ENCODE measurements around the gene SPA17.

Gene SPA17

DNA sequence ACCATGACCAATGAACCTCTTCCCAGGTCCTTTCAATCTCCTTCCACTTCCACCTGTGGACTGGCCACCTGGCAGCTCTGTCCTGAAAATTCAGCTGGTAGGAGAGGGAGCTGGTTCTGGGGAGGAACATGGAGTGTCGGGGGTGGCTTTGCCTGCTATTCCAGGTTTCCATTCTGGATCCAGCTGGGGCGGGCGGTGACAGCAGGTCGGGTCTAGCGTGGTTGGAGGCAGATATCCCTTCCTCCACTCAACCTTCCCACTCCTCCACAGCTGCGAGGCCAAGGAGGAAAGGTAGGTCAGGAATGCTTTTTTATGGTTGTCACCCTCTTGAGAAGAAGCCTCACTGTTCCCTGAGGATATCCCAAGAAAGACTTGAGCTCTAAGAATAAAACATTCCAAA is 69.3 kb downstream of the SPA17 start:
- no peak for DNase-seq
- in situ Hi-C loops (cut with HindIII; ENCODE audit: low pct_ligation_motif_present, low pct_unique_long_range_greater_than_20kb, low sequenced_read_pairs), result no loop called here

DNA sequence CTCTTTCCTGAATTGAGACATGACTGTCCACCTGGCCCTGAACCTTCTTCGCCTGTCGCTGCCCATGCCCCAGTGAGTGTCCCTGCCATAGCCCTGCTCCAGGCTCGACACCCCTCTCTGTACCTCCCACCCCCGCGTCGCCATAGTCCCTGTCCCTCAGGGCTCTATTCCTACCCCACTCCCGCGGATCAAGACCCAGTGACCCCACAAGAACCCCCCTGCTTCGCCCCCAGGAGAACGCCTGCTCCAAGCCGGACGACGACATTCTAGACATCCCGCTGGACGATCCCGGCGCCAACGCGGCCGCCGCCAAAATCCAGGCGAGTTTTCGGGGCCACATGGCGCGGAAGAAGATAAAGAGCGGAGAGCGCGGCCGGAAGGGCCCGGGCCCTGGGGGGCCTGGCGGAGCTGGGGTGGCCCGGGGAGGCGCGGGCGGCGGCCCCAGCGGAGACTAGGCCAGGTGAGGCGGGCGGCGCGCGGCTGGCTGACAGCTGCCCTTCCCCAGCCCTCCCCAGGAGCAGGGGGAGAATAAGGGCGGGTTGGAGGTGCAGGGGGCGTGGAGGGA is 71.6 kb downstream of the SPA17 start:
- in situ Hi-C loops (cut with HindIII; ENCODE audit: low pct_ligation_motif_present, low pct_unique_long_range_greater_than_20kb, low sequenced_read_pairs), result no loop called here
- no peak for DNase-seq

DNA sequence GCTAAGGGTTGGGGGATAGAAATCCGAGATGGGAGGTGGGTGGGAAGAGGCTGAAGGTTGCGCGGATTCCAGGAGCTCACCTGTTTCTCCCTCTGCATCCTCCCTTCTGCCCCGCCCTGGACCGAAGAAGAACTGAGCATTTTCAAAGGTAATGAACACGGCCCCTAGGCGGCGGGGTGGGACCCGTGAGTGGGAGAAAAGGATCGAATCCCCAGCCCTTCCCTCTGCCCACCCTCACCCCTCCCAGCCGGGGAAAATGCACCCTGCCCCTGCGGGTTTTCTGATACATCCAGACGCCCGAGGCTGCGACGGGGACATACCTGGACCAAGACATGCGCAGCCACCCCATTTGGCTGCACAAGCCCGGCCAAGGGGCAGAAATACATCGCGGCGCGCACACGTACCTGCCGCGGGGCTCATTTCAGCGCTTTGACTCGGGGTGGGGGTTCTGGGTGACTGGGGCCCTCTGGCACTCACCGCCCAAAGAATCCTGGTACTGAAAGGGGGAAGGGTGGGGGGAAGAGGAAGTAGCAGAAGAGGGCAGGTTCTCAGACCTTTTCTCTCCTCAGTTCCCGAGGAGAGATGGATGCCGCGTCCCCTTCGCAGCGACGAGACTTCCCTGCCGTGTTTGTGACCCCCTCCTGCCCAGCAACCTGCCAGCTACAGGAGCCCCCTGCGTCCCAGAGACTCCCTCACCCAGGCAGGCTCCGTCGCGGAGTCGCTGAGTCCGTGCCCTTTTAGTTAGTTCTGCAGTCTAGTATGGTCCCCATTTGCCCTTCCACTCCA is 72.3 kb downstream of the SPA17 start:
- DNase-seq, result peak; percentile 38
- in situ Hi-C loops (cut with HindIII; ENCODE audit: low pct_ligation_motif_present, low pct_unique_long_range_greater_than_20kb, low sequenced_read_pairs), result no loop called here

DNA sequence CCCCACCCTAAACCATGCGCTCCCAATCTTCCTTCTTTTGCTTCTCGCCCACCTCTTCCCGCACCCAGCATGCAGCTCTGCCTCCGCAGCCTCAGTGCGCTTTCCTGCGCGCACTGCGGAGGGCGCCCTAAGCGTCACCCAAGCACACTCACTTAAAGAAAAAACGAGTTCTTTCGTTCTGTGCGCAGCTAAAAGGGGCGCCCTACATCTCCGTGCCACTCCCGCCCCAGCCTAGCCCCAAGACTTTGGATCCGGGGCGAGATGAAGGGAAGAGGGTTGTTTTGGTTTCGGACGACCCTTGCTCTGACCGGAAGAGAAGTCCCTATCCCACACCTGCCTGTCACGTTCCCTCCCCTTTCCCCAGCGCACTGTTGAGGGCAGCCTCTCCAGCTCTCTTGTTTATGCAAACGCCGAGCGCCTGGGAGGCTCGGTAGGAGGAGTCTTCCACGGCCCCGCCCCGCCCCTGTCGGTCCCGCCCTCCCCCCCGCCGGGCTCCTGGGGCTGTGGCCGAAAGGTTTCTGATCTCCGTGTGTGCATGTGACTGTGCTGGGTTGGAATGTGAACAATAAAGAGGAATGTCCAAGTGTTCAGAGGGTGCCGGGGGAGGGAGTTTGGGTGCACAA is 73.0 kb downstream of the SPA17 start:
- DNase-seq, result peak; percentile 87
- in situ Hi-C loops (cut with HindIII; ENCODE audit: low pct_ligation_motif_present, low pct_unique_long_range_greater_than_20kb, low sequenced_read_pairs), result no loop called here

Measured in ACHN (cell line).